NCI-H1092 treated with DMSO at 0.1 percent for 48 hours (cell line): ENCODE results near the gene IFNA6.

Source experiments
- DNase-seq: peaks from one replicate; lab custom pipeline; 2025; lab: John Stamatoyannopoulos, UW

The IFNA6 gene

GRCh38 chr9:21331676-21332402 is 18.8 kb downstream of the IFNA6 start:
- no peak for DNase-seq

- peak; percentile 79 for DNase-seq
These were observed 24.1 kb downstream of the IFNA6 start for GRCh38 chr9:21326526-21327139.

- no peak for DNase-seq
These were observed 26.6 kb downstream of the IFNA6 start for GRCh38 chr9:21324047-21324446.

- no peak for DNase-seq
These were observed 27.7 kb downstream of the IFNA6 start for GRCh38 chr9:21322911-21323461.

- DNase-seq = no peak
These were observed 30.2 kb downstream of the IFNA6 start for GRCh38 chr9:21320465-21320864.

- DNase-seq = peak; percentile 71
These were observed 32.4 kb downstream of the IFNA6 start for GRCh38 chr9:21317956-21318923.

GRCh38 chr9:21316860-21317259 is 33.8 kb downstream of the IFNA6 start:
- no peak for DNase-seq

GRCh38 chr9:21316032-21316842 is 34.5 kb downstream of the IFNA6 start:
- DNase-seq = no peak

GRCh38 chr9:21314152-21314551 is 36.5 kb downstream of the IFNA6 start:
- no peak for DNase-seq

- DNase-seq = no peak
These were observed 38.8 kb downstream of the IFNA6 start for GRCh38 chr9:21311889-21312288.

- DNase-seq = no peak
These were observed 45.5 kb downstream of the IFNA6 start, which contains the start of gene IFNA5 for GRCh38 chr9:21305213-21305612. TSS of gene IFNA5 (minus strand) at chr9:21305313. CDS start at chr9:21305256, 57 bp downstream.
